ENCODE data around the gene TEPSIN. TPM values are rescaled to one million over a fixed set of nuclear protein-coding genes. Genes with fewer than 3 reads are reported as not detected.

TEPSIN gene
- total and polyA plus RNA-seq, 2 of the 8 experiments (the other 6 are each of a cell fraction or from before 2014, with no cell fraction given) = 22.9 to 28.0 TPM

- Histone ChIP-seq H2BK5ac (ENCODE audit: low read depth, low read length) (no peak overlapping the region), H3K9ac (replicated peaks in 1 of 4; ENCODE audit: extremely low read depth in 1 of 4, low read depth in 3 of 4, low read length in 3 of 4) (no peak overlapping the region), H4K20me1 (replicated peaks in 1 of 2; ENCODE audit: control insufficient read depth in 1 of 2, insufficient read depth in 2 of 2, low read length in 2 of 2) (peaks cover 0 to 12% of the 10 kb centered on the region in 2 experiments), H3K14ac (ENCODE audit: insufficient read length) (no peak overlapping the region), H3K27me3 (replicated peaks in 1 of 4; ENCODE audit: control insufficient read depth in 3 of 4, extremely low read depth in 1 of 4, insufficient read depth in 3 of 4, low read length in 3 of 4) (no peaks in the 10 kb centered on the region), H3K4ac (replicated peaks; ENCODE audit: insufficient read length, low read depth, low read length) (no peak overlapping the region), H3K4me2 (ENCODE audit: insufficient read depth in 1 of 2, low read depth in 2 of 2, low read length in 2 of 2) (no peak overlapping the region), H3K27ac (ENCODE audit: low read depth, low read length) (no peak overlapping the region), H3K18ac (ENCODE audit: extremely low read depth, low read length) (no peak overlapping the region), H3K23ac (ENCODE audit: insufficient read length) (no peak overlapping the region), H4K5ac (ENCODE audit: insufficient read length, low read depth, low read length) (no peak overlapping the region), H3K36me3 (ENCODE audit: control insufficient read depth in 2 of 4, insufficient read depth in 4 of 4, low read length in 3 of 4) (peaks cover 0 to 7% (median 4%) of the 10 kb centered on the region in 4 experiments; a peak in 3 of 8 replicates), H3K23me2 (ENCODE audit: low read depth, low read length) (no peaks in the 10 kb centered on the region), H2BK120ac (replicated peaks; ENCODE audit: low read depth, low read length) (no peak overlapping the region), H2AK5ac (ENCODE audit: low read depth, low read length) (no peak overlapping the region), H3K9me3 (ENCODE audit: insufficient read depth in 2 of 2, low read depth in 1 of 2, low read length in 1 of 2) (no peaks in the 10 kb centered on the region), H3K4me3 (ENCODE audit: extremely low read depth in 1 of 4, insufficient read depth in 2 of 4, low read depth in 3 of 4, low read length in 4 of 4) (no peak overlapping the region), H4K91ac (replicated peaks; ENCODE audit: insufficient read length, low read length) (no peak overlapping the region), H4K8ac (ENCODE audit: extremely low read depth, insufficient read depth, low read length) (peak overlapping the region; percentile 38; the same call in 1 of the 2 replicates), H3K79me1 (ENCODE audit: low read depth, low read length) (peaks cover 2% of the 10 kb centered on the region; the same call in 1 of the 2 replicates), H3K4me1 (replicated peaks in 1 of 4; ENCODE audit: control insufficient read depth in 3 of 4, insufficient read depth in 4 of 4, low read length in 3 of 4) (no peaks in the 10 kb centered on the region), H2AFZ (ENCODE audit: low read length) (no peak overlapping the region), H2BK15ac (ENCODE audit: low read length) (no peak overlapping the region), H3K79me2 (ENCODE audit: control insufficient read depth in 1 of 2, insufficient read depth in 2 of 2, low read length in 2 of 2) (no peaks in the 10 kb centered on the region), H2BK12ac (ENCODE audit: low read depth, low read length) (no peak overlapping the region), H2BK20ac (ENCODE audit: low read length) (no peak overlapping the region), H3K56ac (replicated peaks; ENCODE audit: insufficient read length, low read depth, low read length) (no peak overlapping the region)
- FAIRE-seq (no peak), DNase-seq (ENCODE audit: low read depth in 1 of 2, low spot score in 2 of 2) (no peak)
- POLR2A ChIA-PET (ENCODE audit: partially characterized antibody) = interaction anchor here (0.7 to 1.4 kb wide), 3 partner anchors 10 to 253 kb away, joined by 3 to 4 read pairs (median 3); no protein-coding TSS in a partner anchor
- 92% methylated on average over 19 of the region's 19 CpGs; no CpG with 5 or more reads in 1 of the 2 experiments for WGBS, 2 experiments (ENCODE audit: extremely low coverage in 1 of 2, insufficient coverage in 1 of 2, insufficient read length in 1 of 2, insufficient replicate concordance in 2 of 2, low coverage in 1 of 2, low lambda C conversion rate in 2 of 2, missing lambda C conversion rate in 1 of 2)
- CTCF ChIA-PET (ENCODE audit: partially characterized antibody) = interaction anchor here (0.8 to 2.2 kb wide), 6 partner anchors 18 to 277 kb away, joined by 3 to 8 read pairs (median 3); no protein-coding TSS in a partner anchor
Measured at GRCh38 chr17:81260641-81261040, 21.8 kb upstream of the TEPSIN start.

Data from H1 (cell line).